B cell (primary cell): Measurements from ENCODE around the gene RNF26. TPM values are rescaled to one million over a fixed set of nuclear protein-coding genes. Genes with fewer than 3 reads are reported as not detected.
"Not testable (repeated sequence)": the region's sequence is repeated elsewhere in the genome, so short reads cannot be mapped to it uniquely, and the experiment has no call there.

Experiments
- ATAC-seq: fragments of 200-7000 bp; cut with Tn5 transposase; one replicate; pipeline ENCODE4 v1.10.0; 2021; ENCODE audit warnings: low read depth, mild to moderate bottlenecking, moderate number of reproducible peaks, moderate library complexity
- CTCF ChIA-PET: fragments of 350-600 bp; sonication (Branson Sonifier 250); formaldehyde crosslinking; loops from one replicate; lab custom pipeline; 2021; ENCODE audit warnings: antibody characterized with exemption, inconsistent platforms; lab: Charles Lee
- POLR2A ChIA-PET: fragments of 350-600 bp; sonication (Branson Sonifier 250); formaldehyde crosslinking; loops from one replicate; lab custom pipeline; 2021; ENCODE audit warnings: antibody characterized with exemption; lab: Charles Lee
- DNase-seq: peaks from one replicate; pipeline ENCODE4 v3.0.0; 2013
- H2AFZ ChIP-seq: 2 replicates; pipeline ENCODE4 v1.6.1; 2012; ENCODE audit warnings: mild to moderate bottlenecking, low read depth, low read length; ENCODE audit not compliant: insufficient read depth, poor library complexity, severe bottlenecking
- H3K27ac ChIP-seq, 2 donors: 1 replicate in 1 of 2; 2 replicates in 1 of 2; pipeline ENCODE4 v1.5.1; 2012 to 2013; ENCODE audit warnings: low read length in 2 of 2, mild to moderate bottlenecking in 2 of 2, moderate library complexity in 1 of 2
- H3K27me3 ChIP-seq, 4 experiments: fragments of 200-600 bp in 1 of 4; sonication (generic) in 1 of 4; replicated peaks in 1 of 4; 1 replicate in 2 of 4; 2 replicates in 2 of 4; pipeline versions ENCODE4 v1.6.1 to v1.7.0; 2013 to 2016; ENCODE audit warnings: low read length in 3 of 4, mild to moderate bottlenecking in 2 of 4, mixed read lengths in 1 of 4, moderate library complexity in 1 of 4; ENCODE audit not compliant: insufficient read depth in 4 of 4, control insufficient read depth in 3 of 4; ENCODE audit errors: control extremely low read depth in 1 of 4
- H3K36me3 ChIP-seq, 2 experiments: replicated peaks in 1 of 2; 1 replicate in 1 of 2; 2 replicates in 1 of 2; pipeline versions ENCODE4 v1.6.1 to v1.7.1; 2013; ENCODE audit warnings: low read length in 1 of 2; ENCODE audit not compliant: insufficient read depth in 2 of 2, control insufficient read depth in 1 of 2; ENCODE audit errors: control extremely low read depth in 1 of 2, extremely low read depth in 1 of 2
- H3K4me1 ChIP-seq, 2 donors: fragments of 200-600 bp in 1 of 2; sonication (generic) in 1 of 2; 1 replicate in 1 of 2; 2 replicates in 1 of 2; pipeline versions ENCODE4 v1.5.1 to v1.6.1; 2013 to 2017; ENCODE audit warnings: low read length in 2 of 2; ENCODE audit not compliant: control insufficient read depth in 2 of 2, insufficient read depth in 2 of 2
- H3K4me2 ChIP-seq: replicated peaks from 2 replicates; pipeline ENCODE3; 2012; ENCODE audit warnings: mild to moderate bottlenecking, low read depth, low read length; ENCODE audit not compliant: poor library complexity, severe bottlenecking
- H3K4me3 ChIP-seq, 5 experiments: fragments of 200-600 bp in 1 of 5; sonication (generic) in 1 of 5; 1 replicate in 3 of 5; 2 replicates in 2 of 5; pipeline versions ENCODE4 v1.5.1 to v1.7.0; 2011 to 2016; ENCODE audit warnings: low read length in 4 of 5, mild to moderate bottlenecking in 4 of 5, low read depth in 2 of 5, control low read depth in 1 of 5, moderate library complexity in 1 of 5; ENCODE audit not compliant: insufficient read depth in 1 of 5; ENCODE audit errors: control extremely low read depth in 1 of 5, extremely low read depth in 1 of 5
- H3K79me2 ChIP-seq: fragments of 200-600 bp; sonication (generic); one replicate; pipeline ENCODE4 v1.6.0; 2016; ENCODE audit warnings: low read length; ENCODE audit not compliant: control insufficient read depth, insufficient read depth
- H3K9ac ChIP-seq: fragments of 200-600 bp; sonication (generic); 2 replicates; pipeline ENCODE4 v1.6.1; 2017; ENCODE audit warnings: mild to moderate bottlenecking, low read length, moderate library complexity
- H3K9me3 ChIP-seq, 3 donors: one replicate each; pipeline versions ENCODE4 v1.6.1 to v1.7.1; 2013; ENCODE audit warnings: low read length in 2 of 3; ENCODE audit not compliant: control insufficient read depth in 2 of 3, insufficient read depth in 1 of 3; ENCODE audit errors: control extremely low read depth in 1 of 3
- H4K20me1 ChIP-seq: 2 replicates; pipeline ENCODE4 v1.6.0; 2012; ENCODE audit warnings: mild to moderate bottlenecking, low read length; ENCODE audit not compliant: insufficient read depth, control insufficient read depth, poor library complexity, severe bottlenecking
- H3K27ac Mint-ChIP-seq: one replicate; pipeline ENCODE4 v1.8.0; 2021; ENCODE audit warnings: mixed read lengths
- H3K27me3 Mint-ChIP-seq: one replicate; pipeline ENCODE4 v1.8.0; 2021; ENCODE audit warnings: mixed read lengths
- H3K4me1 Mint-ChIP-seq: one replicate; pipeline ENCODE4 v1.8.0; 2021; ENCODE audit warnings: mixed read lengths
- H3K4me3 Mint-ChIP-seq: one replicate; pipeline ENCODE4 v1.8.0; 2021; ENCODE audit warnings: mixed read lengths
- H3K9me3 Mint-ChIP-seq: one replicate; pipeline ENCODE4 v1.8.0; 2022; ENCODE audit warnings: mixed read lengths; ENCODE audit not compliant: insufficient read depth
- EZH2 ChIP-seq: IDR thresholded peaks from 2 replicates; pipeline ENCODE4 v1.6.1; 2012; ENCODE audit warnings: borderline replicate concordance, low read depth, mild to moderate bottlenecking, moderate library complexity, low read length; ENCODE audit not compliant: insufficient read depth, poor library complexity, severe bottlenecking
- WGBS: methylation state at CpG from one replicate; pipeline ENCODE4 v1.1.5; 2013; ENCODE audit warnings: missing lambda C conversion rate; ENCODE audit not compliant: insufficient coverage; 5-methylcytosine and 5-hydroxymethylcytosine counted together
- intact Hi-C: fragments of 100-400 bp; cut with micrococcal nuclease; formaldehyde crosslinking; loops from one replicate; pipeline ENCODE4 v1.10.0; 2022
- polyA plus RNA-seq: library from polyadenylated mRNA; depleted of rRNA; stranded (reverse); fragments of >200 nt; gene quantifications from 2 replicates; pipeline ENCODE4 v1.2.3, GENCODE V29; 2012
- total RNA-seq, 2 donors: library from RNA; stranded (reverse); fragments of 120-200 nt in 1 of 2; gene quantifications; 1 replicate in 1 of 2; 2 replicates in 1 of 2; pipeline versions ENCODE4 v1.2.3 to v1.2.4, GENCODE V29; 2013 to 2022
- TF ChIP-seq, protein P1 (sequence below): fragments of 200-600 bp; IDR thresholded peaks from one replicate; pipeline ENCODE4 v1.8.0; 2022; ENCODE audit warnings: antibody characterized with exemption, mild to moderate bottlenecking

The RNF26 gene
- total and polyA plus RNA-seq, 2 donors (not counting 1 experiment from before 2014, with no cell fraction given), result 15.5 to 21.8 TPM

DNA sequence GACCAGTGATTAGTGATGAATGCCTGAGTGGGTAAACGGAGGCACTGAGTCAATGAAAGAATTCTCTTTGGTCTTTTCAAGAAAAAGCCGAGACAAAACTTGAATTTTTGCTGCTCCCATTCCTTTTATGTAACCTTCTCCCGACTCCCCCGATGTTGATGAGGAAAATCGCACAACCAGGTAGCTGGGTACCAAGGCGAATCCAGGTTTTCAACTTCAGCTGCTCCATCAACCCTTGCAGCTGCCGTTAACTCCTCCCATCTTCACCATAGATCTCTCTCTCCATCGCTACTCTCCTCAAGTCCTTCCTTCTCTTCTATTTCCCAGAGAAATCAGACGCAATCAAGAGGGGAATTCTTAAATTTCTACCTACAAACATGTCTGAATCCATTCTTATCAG, 47.8 kb downstream of the RNF26 start:
- H3K36me3 ChIP-seq, result no peaks in the 10 kb centered on the region
- no peak for TF ChIP-seq EZH2
- TF ChIP-seq, protein P1, sequence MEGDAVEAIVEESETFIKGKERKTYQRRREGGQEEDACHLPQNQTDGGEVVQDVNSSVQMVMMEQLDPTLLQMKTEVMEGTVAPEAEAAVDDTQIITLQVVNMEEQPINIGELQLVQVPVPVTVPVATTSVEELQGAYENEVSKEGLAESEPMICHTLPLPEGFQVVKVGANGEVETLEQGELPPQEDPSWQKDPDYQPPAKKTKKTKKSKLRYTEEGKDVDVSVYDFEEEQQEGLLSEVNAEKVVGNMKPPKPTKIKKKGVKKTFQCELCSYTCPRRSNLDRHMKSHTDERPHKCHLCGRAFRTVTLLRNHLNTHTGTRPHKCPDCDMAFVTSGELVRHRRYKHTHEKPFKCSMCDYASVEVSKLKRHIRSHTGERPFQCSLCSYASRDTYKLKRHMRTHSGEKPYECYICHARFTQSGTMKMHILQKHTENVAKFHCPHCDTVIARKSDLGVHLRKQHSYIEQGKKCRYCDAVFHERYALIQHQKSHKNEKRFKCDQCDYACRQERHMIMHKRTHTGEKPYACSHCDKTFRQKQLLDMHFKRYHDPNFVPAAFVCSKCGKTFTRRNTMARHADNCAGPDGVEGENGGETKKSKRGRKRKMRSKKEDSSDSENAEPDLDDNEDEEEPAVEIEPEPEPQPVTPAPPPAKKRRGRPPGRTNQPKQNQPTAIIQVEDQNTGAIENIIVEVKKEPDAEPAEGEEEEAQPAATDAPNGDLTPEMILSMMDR, result no peak
- no peaks in the 10 kb centered on the region for H3K9me3 Mint-ChIP-seq
- H3K27me3 Mint-ChIP-seq, result peaks cover 5% of the 10 kb centered on the region
- ATAC-seq (no peak), DNase-seq (no peak)
- peak overlapping the region; percentile 98 for H3K4me2 ChIP-seq
- ChIA-PET POLR2A (no interaction called here), CTCF (interaction anchor here (0.6 to 6.5 kb wide), 6 partner anchors 10 to 1992 kb away, joined by 3 to 61 read pairs (median 5); partner anchors contain the start of gene RNF26)
- H3K27ac Mint-ChIP-seq, result no peak overlapping the region
- peaks cover 0 to 4% (median 0%) of the 10 kb centered on the region in 3 donors for H3K9me3 ChIP-seq
- H3K9ac ChIP-seq, result peak overlapping the region; percentile 82
- H3K27ac ChIP-seq, result peak overlapping the region in 1 of 2 donors; percentile 64
- H3K4me1 Mint-ChIP-seq, result peaks cover 6% of the 10 kb centered on the region
- peak overlapping the region; percentile 51 to 72 (median 55) for H3K4me3 ChIP-seq
- intact Hi-C loops, result no loop called here
- no peak overlapping the region for H3K4me3 Mint-ChIP-seq
- 9% methylated on average over 9 of the region's 9 CpGs for WGBS
- H2AFZ ChIP-seq, result peak overlapping the region; percentile 88
- no peaks in the 10 kb centered on the region for H3K79me2 ChIP-seq
- H3K4me1 ChIP-seq, result peaks cover 12 to 17% of the 10 kb centered on the region in 2 donors
- peaks cover 0 to 27% (median 16%) of the 10 kb centered on the region in 4 experiments for H3K27me3 ChIP-seq
- no peaks in the 10 kb centered on the region for H4K20me1 ChIP-seq

DNA sequence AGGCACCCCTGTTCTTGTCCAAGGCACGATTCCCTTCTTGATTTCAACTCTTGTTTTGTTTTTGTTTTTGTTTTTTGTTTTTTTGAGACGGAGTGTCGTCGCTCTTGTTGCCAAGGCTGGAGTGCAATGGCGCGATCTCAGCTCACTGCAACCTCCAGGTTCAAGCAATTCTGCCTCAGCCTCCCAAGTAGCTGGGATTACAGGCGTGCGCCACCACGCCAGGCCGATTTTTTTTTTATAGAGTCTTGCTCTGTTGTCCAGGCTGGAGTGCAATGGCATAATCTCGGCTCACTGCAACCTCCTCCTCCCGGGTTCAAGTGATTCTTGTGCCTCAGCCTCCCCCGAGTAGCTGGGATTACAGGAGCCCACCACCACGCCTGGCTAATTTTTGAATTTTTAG, 48.2 kb downstream of the RNF26 start:
- H3K9me3 Mint-ChIP-seq, POLR2A ChIA-PET, H3K27me3 Mint-ChIP-seq, ATAC-seq, H3K27ac Mint-ChIP-seq, DNase-seq, H3K9me3 ChIP-seq, H4K20me1 ChIP-seq, H3K79me2 ChIP-seq, intact Hi-C loops, H3K36me3 ChIP-seq, H3K9ac ChIP-seq, H3K4me1 Mint-ChIP-seq, H3K27ac ChIP-seq, H3K4me3 Mint-ChIP-seq: not testable (repeated sequence)
- Histone ChIP-seq H3K4me2 (peak overlapping the region; percentile 98), H2AFZ (peak overlapping the region; percentile 88), H3K4me3 (peak overlapping the region in 1 of 5 experiments; percentile 72), H3K4me1 (peaks cover 12 to 17% of the 10 kb centered on the region in 2 donors), H3K27me3 (peaks cover 0 to 27% (median 16%) of the 10 kb centered on the region in 4 experiments)
- WGBS, result 90% methylated on average over 11 of the region's 14 CpGs
- CTCF ChIA-PET, result interaction anchor here (1.0 to 6.5 kb wide), 4 partner anchors 10 to 26 kb away, joined by 3 to 61 read pairs (median 6); no protein-coding TSS in a partner anchor
